Esophagus muscularis mucosa (tissue), 3 donors: ENCODE results near the gene RAF1.

Experiments
- CTCF ChIP-seq, 3 experiments: fragments of 200-600 bp in 2 of 3; fragments of 450-650 bp in 1 of 3; sonication (generic) in 2 of 3; IDR thresholded peaks; one replicate each; pipeline ENCODE4 v1.5.1; 2017 to 2019; ENCODE audit warnings: antibody characterized with exemption in 3 of 3, mild to moderate bottlenecking in 2 of 3, moderate library complexity in 1 of 3
- POLR2AphosphoS5 ChIP-seq, 2 donors: sonication (generic); formaldehyde crosslinking; IDR thresholded peaks; one replicate each; pipeline ENCODE4 v1.6.1; 2017; ENCODE audit warnings: antibody characterized with exemption in 2 of 2

GRCh38 chr3:12643724-12644123, 20.2 kb downstream of the RAF1 start:
- TF ChIP-seq CTCF (IDR thresholded peaks at IDR 0.05), result no peak
- no peak for TF ChIP-seq POLR2AphosphoS5 (IDR thresholded peaks at IDR 0.05)
